NB4 (cell line): ENCODE results near the gene XXYLT1.

ENCODE experiments used
- DNase-seq: peaks from one replicate; pipeline ENCODE4 v3.0.0; 2010; ENCODE audit warnings: low read depth
- H3K4me3 ChIP-seq: one replicate; pipeline ENCODE4 v1.5.1; 2011; ENCODE audit warnings: mild to moderate bottlenecking, low read depth, low read length, moderate library complexity
- CTCF ChIP-seq: IDR thresholded peaks from one replicate; pipeline ENCODE4 v1.5.1; 2012; ENCODE audit warnings: low read depth, low read length
- MAX ChIP-seq: IDR thresholded peaks from 2 replicates; pipeline ENCODE4 v1.6.1; 2011; ENCODE audit warnings: low read depth, low read length
- MYC ChIP-seq: IDR thresholded peaks from 2 replicates; pipeline ENCODE4 v1.6.1; 2011; ENCODE audit warnings: low read depth, low read length
- POLR2A ChIP-seq: IDR thresholded peaks from 2 replicates; pipeline ENCODE4 v1.6.1; 2011; ENCODE audit warnings: mild to moderate bottlenecking; ENCODE audit not compliant: insufficient read length; ENCODE audit errors: extremely low read depth

The XXYLT1 gene

DNA sequence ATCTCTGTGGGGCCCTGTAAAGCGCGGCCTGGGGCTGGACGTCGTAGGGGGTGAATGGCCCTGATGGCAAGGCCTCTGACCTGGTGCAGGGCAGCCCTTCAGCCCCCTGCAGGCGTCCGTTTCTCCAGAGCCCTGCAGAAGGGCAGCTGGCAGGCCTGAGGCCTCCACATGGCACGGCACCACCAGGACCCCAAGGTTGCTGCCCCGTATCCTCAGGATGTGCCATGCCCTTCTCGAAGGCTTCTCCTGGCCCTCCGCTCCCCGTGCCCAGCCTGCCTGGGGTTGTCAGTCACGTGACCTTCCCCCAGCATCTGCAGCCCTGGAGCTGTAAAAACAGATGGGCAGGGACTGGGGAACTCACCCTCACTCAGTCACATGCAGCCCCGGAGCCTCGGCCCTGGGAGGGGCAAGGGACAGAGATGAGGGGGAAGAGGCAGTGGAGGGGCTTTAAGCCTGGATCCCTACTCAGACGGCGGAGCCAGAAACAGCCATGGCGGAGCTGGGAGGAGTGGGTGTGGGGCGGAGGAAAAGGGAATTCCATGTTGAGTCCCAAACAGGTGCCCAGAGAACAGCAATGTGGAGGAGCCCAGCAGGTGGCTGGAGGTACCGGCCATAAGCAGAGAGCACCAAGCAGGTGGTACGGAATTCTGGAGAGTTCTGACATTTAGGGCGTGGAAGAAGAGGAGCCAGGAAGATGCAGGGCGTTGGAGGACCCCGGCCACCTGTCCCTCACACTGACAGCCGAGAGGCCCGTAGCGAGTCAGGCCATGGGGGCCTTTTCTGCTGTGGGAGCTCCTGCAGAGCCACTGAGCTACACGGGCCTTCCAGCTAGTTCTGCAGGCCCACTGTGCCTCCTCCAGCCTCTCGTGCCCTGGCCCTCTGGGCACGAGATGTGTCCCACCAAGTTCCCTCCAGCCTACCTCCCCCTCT, 193.1 kb downstream of the XXYLT1 start:
- TF ChIP-seq POLR2A (no peak), MAX (no peak), MYC (no peak), CTCF (no peak)
- no peak for DNase-seq
- no peak overlapping the region for H3K4me3 ChIP-seq

GRCh38 chr3:195076981-195077610, 193.9 kb downstream of the XXYLT1 start:
- no peak for DNase-seq
- TF ChIP-seq MYC: no peak
- TF ChIP-seq POLR2A: no peak
- TF ChIP-seq MAX: no peak
- TF ChIP-seq CTCF: no peak
- no peak overlapping the region for H3K4me3 ChIP-seq

DNA sequence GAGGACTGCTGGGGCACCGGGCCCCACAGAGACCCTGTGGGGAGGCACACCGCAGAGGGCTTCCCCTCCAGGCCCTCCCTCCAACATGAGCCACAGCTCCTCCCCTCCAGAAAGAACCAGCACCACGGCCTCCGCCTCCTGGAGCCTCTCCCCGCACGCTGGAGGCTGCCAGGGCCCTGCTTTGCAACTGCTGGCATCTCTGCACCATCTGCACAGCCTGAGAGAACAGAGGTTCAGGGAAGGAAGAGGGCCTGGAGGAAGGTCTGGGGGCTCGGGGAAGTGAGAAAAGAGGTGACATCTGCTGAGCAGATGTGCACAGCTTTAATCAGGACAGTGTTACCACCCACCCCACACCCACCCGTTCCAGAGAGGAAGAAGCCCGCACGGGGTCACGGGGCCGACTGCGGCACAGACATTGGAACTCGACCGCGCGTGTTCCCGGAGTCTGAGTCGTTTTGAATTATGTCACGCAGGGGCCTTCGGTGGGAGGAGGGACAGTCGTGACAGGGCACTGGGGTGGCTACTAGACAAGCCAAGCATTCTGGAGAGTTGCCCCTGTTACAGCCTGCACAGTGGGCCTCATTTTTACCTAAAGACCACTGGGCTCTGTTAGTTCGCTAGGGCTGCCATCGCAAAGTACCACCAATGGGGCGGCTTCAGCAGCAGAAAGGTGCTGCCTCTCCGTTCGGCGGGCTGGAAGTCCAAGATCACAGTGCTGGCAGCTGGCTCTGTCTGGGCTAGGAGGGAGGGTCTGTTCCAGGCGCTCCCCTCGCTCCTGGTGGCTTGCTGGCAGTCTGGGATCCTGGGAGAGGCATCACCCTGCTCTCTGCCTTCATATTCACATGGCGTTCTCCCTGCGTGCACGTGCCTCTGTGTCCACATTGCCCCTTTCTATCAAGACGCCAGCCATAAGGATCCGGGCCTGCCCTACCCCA, 194.8 kb downstream of the XXYLT1 start:
- TF ChIP-seq CTCF (no peak), POLR2A (no peak), MYC (no peak), MAX (no peak)
- no peak overlapping the region for H3K4me3 ChIP-seq
- no peak for DNase-seq

DNA sequence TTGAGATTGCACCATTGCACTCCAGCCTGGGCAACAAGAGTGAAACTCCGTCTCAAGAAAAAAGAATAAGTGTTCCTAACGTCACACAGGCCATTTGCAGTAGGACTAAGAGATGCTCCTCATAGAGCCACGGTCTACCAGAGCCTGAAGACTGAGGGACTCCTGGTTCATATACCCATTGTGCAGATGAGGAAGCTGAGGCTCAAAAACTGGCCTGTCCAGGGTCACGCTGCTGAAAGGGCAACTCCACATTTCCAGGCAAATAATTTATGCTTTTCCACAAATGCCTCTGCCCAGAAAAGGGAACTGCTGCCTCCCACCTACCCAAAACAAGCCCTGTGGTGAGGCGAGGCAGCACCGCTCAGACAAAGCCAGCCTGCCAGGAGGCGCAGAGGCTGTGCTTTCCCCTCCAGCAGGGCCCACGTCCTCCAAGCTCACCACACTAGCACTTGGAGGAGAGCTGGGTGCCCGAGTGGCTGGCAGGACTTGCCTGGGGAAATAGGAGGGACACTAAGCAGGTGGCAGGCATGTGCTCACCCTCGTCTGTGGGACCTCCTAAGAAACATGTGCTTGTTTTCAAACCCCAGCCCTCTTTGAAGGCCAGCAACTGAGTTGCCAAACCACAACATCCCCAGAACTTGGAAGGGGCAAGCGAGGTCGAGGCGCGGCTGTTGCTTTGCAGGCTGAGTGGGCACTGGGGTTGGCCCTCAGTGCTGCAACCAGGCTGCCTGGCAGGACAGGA, 195.6 kb downstream of the XXYLT1 start:
- peak; percentile 91 for DNase-seq
- no peak for TF ChIP-seq POLR2A
- peak; percentile 97 for TF ChIP-seq MAX
- TF ChIP-seq CTCF: no peak
- peak; percentile 89 for TF ChIP-seq MYC
- no peak overlapping the region for H3K4me3 ChIP-seq
